ENCODE measurements around the gene IPO7. TPM values are rescaled to one million over a fixed set of nuclear protein-coding genes. Genes with fewer than 3 reads are reported as not detected.

IPO7 gene
- total RNA-seq, 2 donors from 2014 or later: 90.6 to 188 TPM

GRCh38 chr11:9494316-9494715 lies 109.9 kb downstream of the IPO7 start:
- no peak for DNase-seq (ENCODE audit: low spot score)
- Histone ChIP-seq H3K27ac (no peak overlapping the region), H3K4me3 (no peak overlapping the region), H3K36me3 (peaks cover 20% of the 10 kb centered on the region), H3K4me1 (ENCODE audit: control insufficient read depth in 1 of 2, low read depth in 2 of 2) (peaks cover 12 to 21% of the 10 kb centered on the region in 2 donors), H3K9me3 (no peaks in the 10 kb centered on the region), H3K27me3 (replicated peaks; ENCODE audit: insufficient read depth) (no peaks in the 10 kb centered on the region)
- no peak for TF ChIP-seq CTCF (IDR thresholded peaks at IDR 0.05)
- no peak for ATAC-seq (ENCODE audit: insufficient number of reproducible peaks, low FRiP score, low read depth)

- DNase-seq (ENCODE audit: low spot score) (no peak), ATAC-seq (ENCODE audit: insufficient number of reproducible peaks, low FRiP score, low read depth) (no peak)
- H3K4me1 ChIP-seq (ENCODE audit: control insufficient read depth in 1 of 2, low read depth in 2 of 2): peaks cover 13 to 14% of the 10 kb centered on the region in 2 donors
- no peak for TF ChIP-seq CTCF (IDR thresholded peaks at IDR 0.05)
- H3K9me3 ChIP-seq: no peaks in the 10 kb centered on the region
- no peak overlapping the region for H3K4me3 ChIP-seq
- no peaks in the 10 kb centered on the region for H3K27me3 ChIP-seq (replicated peaks; ENCODE audit: insufficient read depth)
- peaks cover 22% of the 10 kb centered on the region for H3K36me3 ChIP-seq
- H3K27ac ChIP-seq: no peak overlapping the region
Observed at GRCh38 chr11:9495803-9496514, 111.5 kb downstream of the IPO7 start.

Other genes with a start within 250 kb of the IPO7 start
- gene DENND5A, start 119.3 kb upstream of the IPO7 start, total RNA-seq: 100 to 1,000 TPM; 169 to 178 TPM
- 10 to 100 TPM; 19.1 to 34.8 TPM for gene TMEM41B, start 70.1 kb upstream of the IPO7 start, total RNA-seq
- 10 to 100 TPM; 45.1 to 80.6 TPM for gene ZNF143, start 76.4 kb downstream of the IPO7 start, total RNA-seq
- 10 to 100 TPM; 36.9 to 44.3 TPM for gene WEE1, start 189.0 kb downstream of the IPO7 start, total RNA-seq